ENCODE measurements around the gene STX5.
A peak's percentile ranks its signal among the peaks of the same experiment; 100 is the strongest.
"Not testable (repeated sequence)": the region's sequence is repeated elsewhere in the genome, so short reads cannot be mapped to it uniquely, and the experiment has no call there.

STX5 gene

GRCh38 chr11:62854013-62854824 lies 22.4 kb upstream of the STX5 start:
- no peak for DNase-seq

GRCh38 chr11:62853279-62853965 lies 21.6 kb upstream of the STX5 start:
- no peak for DNase-seq

- no peak for DNase-seq
Observed at GRCh38 chr11:62852523-62853188, 20.8 kb upstream of the STX5 start.

- no peak for DNase-seq
Observed at GRCh38 chr11:62851807-62852522, 20.1 kb upstream of the STX5 start.

- no peak for DNase-seq
Observed at GRCh38 chr11:62850911-62851806, 19.3 kb upstream of the STX5 start.

- DNase-seq, result no peak
Observed at GRCh38 chr11:62847767-62848314, 16.0 kb upstream of the STX5 start.

- DNase-seq, result no peak
Observed at GRCh38 chr11:62846177-62846576, 14.3 kb upstream of the STX5 start.

GRCh38 chr11:62844154-62844553 lies 12.3 kb upstream of the STX5 start:
- no peak for DNase-seq

- DNase-seq, result no peak
Observed at GRCh38 chr11:62843466-62843865, 11.6 kb upstream of the STX5 start.

- DNase-seq, result not testable (repeated sequence)
Observed at GRCh38 chr11:62842891-62843290, 11.0 kb upstream of the STX5 start.

- no peak for DNase-seq
Observed at GRCh38 chr11:62842171-62842741, 10.4 kb upstream of the STX5 start.

- peak; percentile 94 for DNase-seq
Observed at GRCh38 chr11:62841361-62842170, 9.7 kb upstream of the STX5 start.

- not testable (repeated sequence) for DNase-seq
Observed at GRCh38 chr11:62840721-62841360, 9.0 kb upstream of the STX5 start.

GRCh38 chr11:62839050-62839945 lies 7.4 kb upstream of the STX5 start, which contains the start of gene WDR74:
Gene WDR74 (minus strand): TSS chr11:62839590. CDS start chr11:62839570, 20 bp downstream.
- DNase-seq, result peak; percentile 85

- no peak for DNase-seq
Observed at GRCh38 chr11:62835336-62835735, 3.5 kb upstream of the STX5 start.

GRCh38 chr11:62832336-62833234 lies 734 bp upstream of the STX5 start, which contains the start of gene TEX54:
Gene TEX54 (minus strand): TSS chr11:62832841.
- DNase-seq, result no peak

GRCh38 chr11:62830904-62831519 lies 839 bp downstream of the STX5 start:
- DNase-seq, result no peak
